ENCODE results near the gene WNT16. TPM values are rescaled to one million over a fixed set of nuclear protein-coding genes. Genes with fewer than 3 reads are reported as not detected.

The WNT16 gene
- total RNA-seq, 4 donors from 2014 or later, result not detected

DNA sequence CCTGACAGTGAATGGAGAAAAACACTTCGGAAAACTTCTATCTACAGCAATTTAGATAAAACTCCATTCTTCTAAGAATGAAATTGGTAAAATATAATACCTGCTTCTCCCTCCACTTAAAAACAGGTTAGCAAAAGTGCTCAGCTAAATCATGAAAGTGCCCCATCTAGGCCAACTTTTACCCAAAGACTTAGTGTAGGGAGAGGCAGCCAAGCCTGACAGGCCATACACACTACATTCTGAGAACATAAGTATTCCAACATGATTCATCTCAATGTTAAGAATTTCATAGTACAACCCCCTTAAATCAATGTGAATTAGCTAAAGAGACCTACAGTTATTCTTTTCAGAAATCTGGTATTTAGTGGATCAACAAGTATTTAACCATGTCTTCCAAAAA lies 60.1 kb downstream of the WNT16 start:
- Histone ChIP-seq H3K4me1 (peaks cover 0 to 28% (median 10%) of the 10 kb centered on the region in 4 donors), H3K27me3 (no peaks in the 10 kb centered on the region), H3K9me3 (no peaks in the 10 kb centered on the region), H3K4me3 (no peak overlapping the region), H3K36me3 (peaks cover 0 to 6% (median 0%) of the 10 kb centered on the region in 3 donors), H3K27ac (no peak overlapping the region)
- TF ChIP-seq POLR2A (IDR thresholded peaks at IDR 0.05) (no peak), CTCF (IDR thresholded peaks at IDR 0.05) (no peak)
- no peak for DNase-seq

GRCh38 chr7:121390109-121390508 lies 61.3 kb downstream of the WNT16 start:
- Histone ChIP-seq H3K4me1 (peaks cover 0 to 20% (median 5%) of the 10 kb centered on the region in 4 donors), H3K9me3 (no peaks in the 10 kb centered on the region), H3K27ac (no peak overlapping the region), H3K27me3 (no peaks in the 10 kb centered on the region), H3K36me3 (peaks cover 0 to 6% (median 0%) of the 10 kb centered on the region in 3 donors), H3K4me3 (no peak overlapping the region)
- TF ChIP-seq POLR2A (IDR thresholded peaks at IDR 0.05) (no peak), CTCF (IDR thresholded peaks at IDR 0.05) (no peak)
- DNase-seq, result no peak

DNA sequence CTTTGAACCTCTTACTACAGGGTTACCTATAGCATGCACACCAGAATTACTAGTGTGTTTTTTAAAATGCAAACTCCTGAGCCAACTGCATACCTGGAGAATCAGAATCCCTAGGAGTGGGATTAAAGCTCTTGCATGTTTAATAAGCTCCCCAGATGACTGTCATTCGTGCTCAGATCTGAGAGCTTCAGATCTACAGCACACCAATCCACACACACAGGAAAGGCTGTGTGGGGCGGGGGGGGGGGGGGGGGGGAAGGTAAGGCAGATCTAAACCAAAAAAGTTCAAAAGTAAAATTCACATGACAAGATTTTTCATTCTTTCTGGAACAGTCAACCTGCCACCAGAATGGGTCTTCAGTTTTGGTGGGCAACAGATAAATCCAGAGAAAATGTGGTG lies 61.8 kb downstream of the WNT16 start:
- Histone ChIP-seq H3K4me1 (peaks cover 0 to 17% (median 2%) of the 10 kb centered on the region in 4 donors), H3K9me3 (no peaks in the 10 kb centered on the region), H3K27me3 (no peaks in the 10 kb centered on the region), H3K4me3 (no peak overlapping the region), H3K36me3 (peaks cover 0 to 6% (median 0%) of the 10 kb centered on the region in 3 donors), H3K27ac (no peak overlapping the region)
- no peak for TF ChIP-seq POLR2A (IDR thresholded peaks at IDR 0.05)
- no peak for TF ChIP-seq CTCF (IDR thresholded peaks at IDR 0.05)
- DNase-seq, result no peak

Other genes starting within 250 kb of the WNT16 start
- gene FAM3C, start 67.3 kb downstream of the WNT16 start, total RNA-seq, result 100 to 1,000 TPM in 3 of 4 donors, 10 to 100 TPM in 1; 20.6 to 204 (median 149) TPM